Central memory CD4-positive, alpha-beta T cell (primary cell): ENCODE measurements around the gene CASP3.
"Not testable (repeated sequence)": the region's sequence is repeated elsewhere in the genome, so short reads cannot be mapped to it uniquely, and the experiment has no call there.

Experiments
- DNase-seq: peaks from one replicate; pipeline ENCODE4 v3.0.0; 2022

CASP3 gene

GRCh38 chr4:184628103-184628502, 21.1 kb downstream of the CASP3 start:
- no peak for DNase-seq

- not testable (repeated sequence) for DNase-seq
These were observed 23.3 kb downstream of the CASP3 start for GRCh38 chr4:184625783-184626596.

- DNase-seq, result no peak
These were observed 24.2 kb downstream of the CASP3 start for GRCh38 chr4:184624972-184625554.

DNA sequence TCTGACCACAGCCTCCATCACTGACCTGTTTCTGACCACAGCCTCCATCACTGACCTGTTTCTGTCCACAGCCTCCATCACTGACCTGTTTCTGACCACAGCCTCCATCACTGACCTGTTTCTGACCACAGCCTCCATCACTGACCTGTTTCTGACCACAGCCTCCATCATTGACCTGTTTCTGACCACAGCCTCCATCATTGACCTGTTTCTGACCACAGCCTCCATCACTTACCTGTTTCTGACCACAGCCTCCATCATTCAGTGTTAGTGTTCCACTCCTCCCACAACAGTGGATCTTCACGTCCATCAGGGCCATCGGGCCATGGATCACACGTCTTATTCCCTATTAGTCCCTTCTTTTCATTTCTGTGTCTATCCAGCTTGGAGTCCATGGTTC, 24.7 kb downstream of the CASP3 start:
- DNase-seq, result not testable (repeated sequence)

GRCh38 chr4:184621518-184621917, 27.7 kb downstream of the CASP3 start:
- DNase-seq, result no peak

DNA sequence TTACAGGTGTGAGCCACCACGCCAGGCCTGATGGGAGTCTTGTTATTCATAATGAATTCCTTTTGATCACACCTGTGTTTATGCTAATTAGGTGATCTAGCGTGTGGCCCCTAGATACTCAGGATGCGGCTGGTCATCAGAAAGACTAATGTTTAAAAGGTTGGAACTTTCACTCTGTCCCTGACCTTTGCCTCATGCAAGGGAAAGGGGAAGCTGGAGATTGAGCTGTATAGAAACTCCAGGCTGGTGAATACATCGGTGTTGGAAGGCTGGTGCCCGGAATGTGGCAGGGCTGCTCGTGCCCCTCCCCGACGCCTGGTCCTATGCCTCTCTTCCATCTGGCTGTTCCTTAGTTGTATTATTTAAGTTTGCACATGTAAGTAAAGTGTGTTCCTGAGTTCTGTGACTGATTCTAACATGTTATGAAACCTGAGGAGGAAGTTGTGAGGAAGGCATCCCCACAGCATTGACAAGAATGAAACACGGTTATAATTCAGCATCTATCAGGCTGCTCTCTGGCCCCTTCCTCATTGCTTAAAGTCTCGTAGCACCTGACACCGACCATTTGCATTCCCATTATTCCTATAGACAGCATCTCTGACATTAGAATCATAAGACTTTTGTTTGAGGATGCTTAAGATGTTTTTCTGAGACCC, 28.9 kb downstream of the CASP3 start:
- DNase-seq, result no peak

DNA sequence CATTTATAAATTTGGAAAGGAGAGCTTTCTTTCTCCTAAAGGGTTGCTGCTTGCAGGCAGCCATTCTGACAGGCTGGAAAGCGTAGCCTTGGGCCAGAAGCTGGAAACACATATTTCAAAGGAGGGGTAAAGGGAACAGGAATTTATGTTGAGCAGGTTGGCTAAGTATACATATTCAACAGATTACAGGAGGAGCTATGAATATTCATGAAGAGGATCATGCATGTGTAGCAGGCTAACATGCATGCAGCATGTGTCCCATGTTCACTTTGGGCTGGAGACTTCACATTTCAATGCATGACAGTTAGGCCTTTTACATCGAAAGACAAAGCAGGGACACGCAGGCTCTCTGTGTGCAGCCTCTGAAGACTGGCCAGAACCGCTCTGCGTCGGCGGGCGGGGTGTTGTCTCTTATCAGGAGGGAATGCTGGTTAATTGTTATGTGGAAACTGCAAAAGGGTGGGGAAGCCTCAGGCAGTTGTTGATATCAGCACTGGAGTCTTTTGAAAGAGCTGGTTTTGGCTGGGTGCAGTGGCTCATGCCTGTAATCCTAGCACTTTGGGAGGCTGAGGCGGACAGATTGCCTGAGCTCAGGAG, 31.5 kb downstream of the CASP3 start:
- DNase-seq, result no peak

- no peak for DNase-seq
These were observed 32.4 kb downstream of the CASP3 start for GRCh38 chr4:184616633-184617551.

GRCh38 chr4:184616168-184616567, 33.1 kb downstream of the CASP3 start:
- DNase-seq, result not testable (repeated sequence)

GRCh38 chr4:184614509-184614908, 34.7 kb downstream of the CASP3 start:
- no peak for DNase-seq

- DNase-seq, result no peak
These were observed 35.8 kb downstream of the CASP3 start for GRCh38 chr4:184613405-184613804.

- no peak for DNase-seq
These were observed 37.2 kb downstream of the CASP3 start for GRCh38 chr4:184612074-184612473.

GRCh38 chr4:184607429-184607828, 41.8 kb downstream of the CASP3 start:
- not testable (repeated sequence) for DNase-seq

DNA sequence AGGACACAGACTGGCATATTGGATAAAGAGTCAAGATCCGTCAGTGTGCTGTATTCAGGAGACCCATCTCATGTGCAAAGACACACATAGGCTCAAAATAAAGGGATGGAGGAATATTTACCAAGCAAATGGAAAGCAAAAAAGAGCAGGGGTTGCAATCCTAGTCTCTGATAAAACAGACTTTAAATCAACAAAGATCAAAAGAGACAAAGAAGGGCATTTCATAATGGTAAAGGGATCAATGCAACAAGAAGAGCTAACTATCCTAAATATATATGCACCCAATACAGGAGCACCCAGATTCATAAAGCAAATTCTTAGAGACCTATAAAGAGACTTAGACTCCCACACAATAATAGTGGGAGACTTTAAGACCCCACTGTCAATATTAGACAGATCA, 46.4 kb downstream of the CASP3 start:
- not testable (repeated sequence) for DNase-seq

- DNase-seq, result not testable (repeated sequence)
These were observed 48.3 kb downstream of the CASP3 start for GRCh38 chr4:184600982-184601381.

GRCh38 chr4:184599492-184600135, 49.6 kb downstream of the CASP3 start:
- DNase-seq, result no peak

DNA sequence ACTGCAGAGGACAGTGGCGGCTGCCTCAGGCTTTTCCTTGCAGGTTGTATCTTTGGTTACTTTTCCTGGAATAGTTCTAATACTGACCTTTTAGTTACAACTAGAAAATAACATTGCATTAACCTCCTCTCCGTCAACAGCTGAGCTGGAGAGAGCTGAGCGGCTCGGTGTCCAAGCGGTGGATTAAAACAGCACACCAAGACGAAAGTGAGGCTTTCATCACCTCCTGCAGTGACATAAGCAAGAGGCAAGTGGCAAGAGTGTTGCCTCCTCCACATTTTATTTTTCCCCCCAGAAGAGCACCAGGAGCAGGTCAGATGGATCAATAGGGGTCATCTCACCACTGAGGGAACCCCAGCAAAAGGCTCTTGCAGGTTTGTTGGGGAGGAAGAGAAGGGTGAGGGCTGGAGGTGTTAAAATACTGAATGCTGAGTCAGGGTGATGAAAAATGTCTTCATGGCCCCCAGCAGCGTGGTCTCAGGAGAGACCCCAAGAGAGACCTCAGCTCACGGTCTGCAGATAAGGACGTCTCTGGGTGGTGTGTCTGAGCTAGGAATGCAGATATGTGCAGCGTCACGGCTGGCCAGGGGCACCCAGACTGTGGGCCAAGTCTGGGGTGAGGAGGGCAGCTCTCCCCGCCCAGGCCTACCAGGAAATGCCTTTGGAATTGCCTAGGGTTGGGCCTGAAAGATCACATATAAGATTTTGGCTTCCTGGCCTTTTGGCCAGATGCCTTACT, 50.3 kb downstream of the CASP3 start:
- no peak for DNase-seq

DNA sequence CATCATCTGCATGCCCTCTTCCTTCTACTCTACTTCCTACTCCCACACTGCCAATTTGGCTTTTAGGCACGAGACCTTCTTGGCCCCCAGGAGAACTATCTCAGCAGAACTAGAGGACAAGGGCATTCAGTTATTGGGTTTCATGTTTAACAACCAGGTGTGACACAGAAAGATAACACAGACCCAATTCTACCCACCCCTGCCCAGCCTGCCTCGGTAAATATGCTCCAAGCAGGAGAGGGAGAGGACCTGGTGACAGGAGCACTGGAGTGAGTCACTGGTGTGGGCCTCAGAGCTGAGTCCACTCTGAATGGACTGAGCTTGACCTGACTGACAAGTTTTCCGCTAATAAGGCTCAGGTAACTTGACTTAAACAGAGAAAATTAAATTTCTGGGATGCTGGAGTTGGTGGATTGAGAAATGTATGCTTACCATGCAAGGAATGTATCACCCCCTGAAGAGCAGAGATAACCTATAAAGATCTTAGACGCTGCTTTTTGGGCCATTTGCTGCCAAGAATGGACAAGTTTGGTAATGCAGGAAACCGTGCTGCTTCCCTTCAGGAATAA, 52.5 kb downstream of the CASP3 start:
- DNase-seq, result no peak

DNA sequence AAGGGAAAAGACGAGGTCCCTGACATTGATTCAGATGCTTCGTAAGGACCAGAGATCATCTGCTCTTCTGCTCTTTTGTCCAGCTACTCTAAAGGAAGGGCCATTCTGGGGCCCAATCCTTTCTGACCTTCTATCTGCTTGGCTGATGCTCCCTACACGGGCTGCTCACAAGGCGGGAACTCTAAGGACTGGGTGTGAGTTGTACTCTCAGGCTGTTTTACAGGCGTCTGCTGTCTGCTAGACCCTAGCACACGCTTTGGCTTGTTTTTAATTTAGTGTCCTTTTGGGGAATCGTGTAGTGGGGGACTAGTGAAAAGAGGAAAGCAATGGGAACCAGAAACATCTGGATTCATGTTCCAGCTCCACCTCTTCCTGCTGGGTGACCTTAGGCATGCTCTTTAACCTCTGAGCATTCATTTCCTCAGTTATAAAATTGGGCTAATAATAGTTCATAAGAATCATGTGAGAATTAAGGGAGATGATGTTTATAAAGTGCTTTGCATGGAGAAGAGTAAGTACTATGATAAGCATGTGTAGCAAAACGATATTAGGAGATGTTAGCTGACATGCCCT, 53.1 kb downstream of the CASP3 start:
- DNase-seq, result no peak

GRCh38 chr4:184595430-184595829, 53.8 kb downstream of the CASP3 start:
- DNase-seq, result no peak
